Cerebellar cortex (tissue), 1 donor: ENCODE measurements around the gene ARHGAP20.

Experiments used
- DNase-seq: peaks from one replicate; pipeline ENCODE4 v3.0.0-alpha.2; 2015; ENCODE audit warnings: low spot score

ARHGAP20 gene

GRCh38 chr11:110711776-110712658 lies at the start of gene ARHGAP20:
ARHGAP20 (minus strand) TSS chr11:110712437; CDS start chr11:110712231, 206 bp downstream.
- peak; percentile 56 for DNase-seq

- no peak for DNase-seq
These were observed 49.8 kb upstream of the ARHGAP20 start for GRCh38 chr11:110761991-110762390.

- DNase-seq, result no peak
These were observed 48.9 kb upstream of the ARHGAP20 start for GRCh38 chr11:110761131-110761530.

- DNase-seq, result no peak
These were observed 47.7 kb upstream of the ARHGAP20 start for GRCh38 chr11:110759972-110760381.

- DNase-seq, result no peak
These were observed 45.9 kb upstream of the ARHGAP20 start for GRCh38 chr11:110757962-110758755.

- DNase-seq, result no peak
These were observed 44.8 kb upstream of the ARHGAP20 start for GRCh38 chr11:110757066-110757465.

- DNase-seq, result no peak
These were observed 43.7 kb upstream of the ARHGAP20 start for GRCh38 chr11:110755941-110756340.

GRCh38 chr11:110752890-110753289 lies 40.7 kb upstream of the ARHGAP20 start:
- DNase-seq, result no peak

GRCh38 chr11:110750100-110750499 lies 37.9 kb upstream of the ARHGAP20 start:
- no peak for DNase-seq

- DNase-seq, result no peak
These were observed 35.3 kb upstream of the ARHGAP20 start for GRCh38 chr11:110747531-110747930.

- no peak for DNase-seq
These were observed 26.4 kb upstream of the ARHGAP20 start for GRCh38 chr11:110738641-110739040.

GRCh38 chr11:110737593-110737992 lies 25.4 kb upstream of the ARHGAP20 start:
- no peak for DNase-seq

- DNase-seq, result no peak
These were observed 23.9 kb upstream of the ARHGAP20 start for GRCh38 chr11:110736171-110736553.

GRCh38 chr11:110735455-110736170 lies 23.4 kb upstream of the ARHGAP20 start:
- no peak for DNase-seq

GRCh38 chr11:110734790-110735189 lies 22.6 kb upstream of the ARHGAP20 start:
- DNase-seq, result no peak

- DNase-seq, result no peak
These were observed 18.5 kb upstream of the ARHGAP20 start for GRCh38 chr11:110730773-110731172.

- no peak for DNase-seq
These were observed 16.6 kb upstream of the ARHGAP20 start for GRCh38 chr11:110728883-110729282.

GRCh38 chr11:110728476-110728875 lies 16.2 kb upstream of the ARHGAP20 start:
- DNase-seq, result no peak

- DNase-seq, result no peak
These were observed 12.1 kb upstream of the ARHGAP20 start for GRCh38 chr11:110724358-110724757.

GRCh38 chr11:110720431-110721275 lies 8.4 kb upstream of the ARHGAP20 start:
- no peak for DNase-seq

GRCh38 chr11:110716361-110716760 lies 4.1 kb upstream of the ARHGAP20 start:
- DNase-seq, result no peak
